Sigmoid colon (tissue), 7 donors: ENCODE results near the gene LONP2. TPM values are rescaled to one million over a fixed set of nuclear protein-coding genes. Genes with fewer than 3 reads are reported as not detected.
A peak's percentile ranks its signal among the peaks of the same experiment; 100 is the strongest.

Experiments
- DNase-seq: peaks from one replicate; pipeline ENCODE4 v3.0.0-alpha.2; 2019
- H3K27ac ChIP-seq, 4 donors: fragments of 200-600 bp; sonication (generic); one replicate each; pipeline ENCODE4 v1.5.1; 2016 to 2019; ENCODE audit warnings: mild to moderate bottlenecking in 1 of 4
- H3K27me3 ChIP-seq, 3 donors: fragments of 200-600 bp; sonication (generic); one replicate each; pipeline ENCODE4 v1.5.1; 2019; ENCODE audit warnings: mild to moderate bottlenecking in 1 of 3
- H3K36me3 ChIP-seq, 4 donors: fragments of 200-600 bp; sonication (generic); one replicate each; pipeline ENCODE4 v1.5.1; 2016 to 2019
- H3K4me1 ChIP-seq, 4 donors: fragments of 200-600 bp; sonication (generic); one replicate each; pipeline ENCODE4 v1.5.1; 2017 to 2019
- H3K4me3 ChIP-seq, 4 donors: fragments of 200-600 bp; sonication (generic); one replicate each; pipeline ENCODE4 v1.5.1; 2017 to 2019; ENCODE audit warnings: mild to moderate bottlenecking in 2 of 4, moderate library complexity in 1 of 4
- H3K9me3 ChIP-seq, 4 donors: fragments of 200-600 bp in 3 of 4; sonication (generic) in 3 of 4; one replicate each; pipeline versions ENCODE4 v1.5.1 to v1.6.1; 2013 to 2019
- CTCF ChIP-seq, 4 experiments: fragments of 450-650 bp in 3 of 4; fragments of 200-600 bp in 1 of 4; IDR thresholded peaks; one replicate each; pipeline ENCODE4 v1.5.1; 2016 to 2019; ENCODE audit warnings: antibody characterized with exemption in 4 of 4, mild to moderate bottlenecking in 3 of 4, moderate library complexity in 2 of 4
- EP300 ChIP-seq, 4 donors: sonication (generic); formaldehyde crosslinking; IDR thresholded peaks; one replicate each; pipeline ENCODE4 v1.6.1; 2017; ENCODE audit warnings: antibody characterized with exemption in 4 of 4
- POLR2A ChIP-seq, 2 donors: fragments of 450-650 bp; IDR thresholded peaks; one replicate each; pipeline ENCODE4 v1.6.1; 2016; ENCODE audit warnings: antibody characterized with exemption in 2 of 2, mild to moderate bottlenecking in 2 of 2, moderate library complexity in 2 of 2
- POLR2AphosphoS5 ChIP-seq, 4 donors: sonication (generic); formaldehyde crosslinking; IDR thresholded peaks; one replicate each; pipeline ENCODE4 v1.6.1; 2017; ENCODE audit warnings: antibody characterized with exemption in 4 of 4
- WGBS, 2 donors: extraction: QIAGEN DNeasy Blood & Tissue Kit; methylation state at CpG; one replicate each; pipeline ENCODE4 v1.1.7; 2013; 5-methylcytosine and 5-hydroxymethylcytosine counted together
- intact Hi-C: fragments of 100-400 bp; cut with DNase I; formaldehyde crosslinking; loops from one replicate; pipeline ENCODE4 v1.15.1; 2023
- polyA plus RNA-seq, 3 donors: library from polyadenylated mRNA; stranded (reverse); fragments of 200-250 nt; gene quantifications; one replicate each; pipeline ENCODE4 v1.2.3, GENCODE V29; 2013
- total RNA-seq, 4 donors: library from RNA; depleted of rRNA; stranded (reverse); fragments of >200 nt; gene quantifications; one replicate each; pipeline ENCODE4 v1.1.0, GENCODE V29; 2016
- donor health status: healthy with polysubstance abuse.
- donor health status: Bipolar disorder and iron deficiency.
- donor health status: healthy.

The LONP2 gene
- total and polyA plus RNA-seq, 7 donors, result 14.4 to 60.3 (median 42.3) TPM

- no peaks in the 10 kb centered on the region for H3K36me3 ChIP-seq
- no peaks in the 10 kb centered on the region for H3K27me3 ChIP-seq
- peak; percentile 81 for DNase-seq
- H3K4me3 ChIP-seq, result peak overlapping the region; percentile 75 to 96 (median 86)
- no peak for TF ChIP-seq CTCF (IDR thresholded peaks at IDR 0.05)
- no peak for TF ChIP-seq EP300 (IDR thresholded peaks at IDR 0.05)
- TF ChIP-seq POLR2AphosphoS5 (IDR thresholded peaks at IDR 0.05), result no peak
- TF ChIP-seq POLR2A (IDR thresholded peaks at IDR 0.05), result no peak
- intact Hi-C loops, result loop anchor here (2.0 to 10.0 kb wide), 5 partner anchors 18 to 226 kb away; partner anchors contain the start of genes ABCC11, LONP2 and N4BP1
- peak overlapping the region; percentile 96 to 99 (median 98) for H3K27ac ChIP-seq
- peaks cover 0 to 44% (median 35%) of the 10 kb centered on the region in 4 donors for H3K4me1 ChIP-seq
- WGBS, 2 donors, result 1% methylated on average over 103 of the region's 103 CpGs
- H3K9me3 ChIP-seq, result no peaks in the 10 kb centered on the region
Measured at GRCh38 chr16:48384520-48385252, 140.6 kb downstream of the LONP2 start.

GRCh38 chr16:48385253-48386150, 141.4 kb downstream of the LONP2 start, which contains the start of gene SIAH1:
Gene SIAH1 (minus strand): TSS chr16:48385413. CDS start chr16:48362428, 22,985 bp downstream.
- H3K4me1 ChIP-seq, result peaks cover 0 to 36% (median 28%) of the 10 kb centered on the region in 4 donors
- peak in 3 of 4 donors; percentile 55 to 90 (median 86) for TF ChIP-seq POLR2AphosphoS5 (IDR thresholded peaks at IDR 0.05)
- TF ChIP-seq CTCF (IDR thresholded peaks at IDR 0.05), result no peak
- no peak for TF ChIP-seq POLR2A (IDR thresholded peaks at IDR 0.05)
- no peak for TF ChIP-seq EP300 (IDR thresholded peaks at IDR 0.05)
- peak; percentile 91 for DNase-seq
- no peaks in the 10 kb centered on the region for H3K36me3 ChIP-seq
- WGBS, 2 donors, result 0 to 1% methylated on average over 105 of the region's 105 CpGs
- no peaks in the 10 kb centered on the region for H3K9me3 ChIP-seq
- no peaks in the 10 kb centered on the region for H3K27me3 ChIP-seq
- H3K27ac ChIP-seq, result peak within 1 kb of the TSS; percentile 96 to 99 (median 98)
- H3K4me3 ChIP-seq, result peak within 1 kb of the TSS; percentile 76 to 96 (median 90)
- intact Hi-C loops, result loop anchor here (2.0 to 10.0 kb wide), 5 partner anchors 19 to 225 kb away; partner anchors contain the start of genes ABCC11, LONP2 and N4BP1

- intact Hi-C loops, result loop anchor here (10.0 kb wide), 3 partner anchors 118 to 148 kb away; partner anchors contain the start of genes ABCC11 and LONP2
- Histone ChIP-seq H3K9me3 (no peaks in the 10 kb centered on the region), H3K27me3 (no peaks in the 10 kb centered on the region), H3K27ac (peak overlapping the region in 1 of 4 donors; percentile 99), H3K4me3 (no peak overlapping the region), H3K36me3 (no peaks in the 10 kb centered on the region), H3K4me1 (peaks cover 0 to 25% (median 21%) of the 10 kb centered on the region in 4 donors)
- TF ChIP-seq POLR2AphosphoS5 (IDR thresholded peaks at IDR 0.05), result peak in 1 of 4 donors; percentile 7
- no peak for TF ChIP-seq EP300 (IDR thresholded peaks at IDR 0.05)
- WGBS, 2 donors, result 86 to 90% methylated on average over 17 of the region's 17 CpGs
- no peak for DNase-seq
Measured at GRCh38 chr16:48386559-48387312, 142.6 kb downstream of the LONP2 start.

GRCh38 chr16:48392407-48392806, 148.3 kb downstream of the LONP2 start:
- 93 to 94% methylated on average over 5 of the region's 5 CpGs for WGBS, 2 donors
- no peak overlapping the region for H3K4me3 ChIP-seq
- intact Hi-C loops, result no loop called here

More at GRCh38 chr16:48392407-48392806, 148.3 kb downstream of the LONP2 start:
- TF ChIP-seq POLR2A (IDR thresholded peaks at IDR 0.05) (no peak), EP300 (IDR thresholded peaks at IDR 0.05) (no peak), POLR2AphosphoS5 (IDR thresholded peaks at IDR 0.05) (no peak)
- Histone ChIP-seq H3K27ac (no peak overlapping the region), H3K27me3 (no peaks in the 10 kb centered on the region), H3K36me3 (no peaks in the 10 kb centered on the region), H3K9me3 (no peaks in the 10 kb centered on the region), H3K4me1 (no peaks in the 10 kb centered on the region)
- no peak for DNase-seq
